HEK293 (cell line): ENCODE data around the gene CDH23.

Experiments
- MEIS1 ChIP-seq: sonication (generic); formaldehyde crosslinking; IDR thresholded peaks from 2 replicates; pipeline ENCODE4 v1.8.1; 2022; ENCODE audit warnings: missing genetic modification reagents, mild to moderate bottlenecking, borderline replicate concordance
- ZBTB7A ChIP-seq: fragments of 450-650 bp; formaldehyde crosslinking; IDR thresholded peaks from 2 replicates; pipeline ENCODE4 v1.5.1; 2016; ENCODE audit warnings: low read depth, missing biosample characterization, missing genetic modification characterization
- ZNF211 ChIP-seq: fragments of 450-650 bp; formaldehyde crosslinking; IDR thresholded peaks from 2 replicates; pipeline ENCODE4 v1.5.1; 2016; ENCODE audit warnings: low read depth, missing biosample characterization, missing genetic modification characterization
- ZNF239 ChIP-seq: fragments of 450-650 bp; formaldehyde crosslinking; IDR thresholded peaks from 2 replicates; pipeline ENCODE4 v1.5.1; 2016; ENCODE audit warnings: missing biosample characterization, missing genetic modification characterization
- ZNF24 ChIP-seq: fragments of 450-650 bp; formaldehyde crosslinking; IDR thresholded peaks from 2 replicates; pipeline ENCODE4 v1.5.1; 2016; ENCODE audit warnings: missing biosample characterization, missing genetic modification characterization
- ZNF707 ChIP-seq: fragments of 450-650 bp; formaldehyde crosslinking; IDR thresholded peaks from 2 replicates; pipeline ENCODE4 v1.5.1; 2016; ENCODE audit warnings: missing biosample characterization, missing genetic modification characterization
- TF ChIP-seq, protein P1 (sequence below): fragments of 450-650 bp; formaldehyde crosslinking; IDR thresholded peaks from 2 replicates; pipeline ENCODE4 v1.5.1; 2016; ENCODE audit warnings: missing biosample characterization, missing genetic modification characterization
- TF ChIP-seq, protein P2 (sequence below): IDR thresholded peaks from 2 replicates; pipeline ENCODE4 v1.6.1; 2011; ENCODE audit warnings: mild to moderate bottlenecking, low read depth, low read length, borderline replicate concordance
- TF ChIP-seq, protein P3 (sequence below): fragments of 450-650 bp; formaldehyde crosslinking; IDR thresholded peaks from 2 replicates; pipeline ENCODE4 v1.5.1; 2016; ENCODE audit warnings: missing biosample characterization, missing genetic modification characterization, low read depth

DNA sequence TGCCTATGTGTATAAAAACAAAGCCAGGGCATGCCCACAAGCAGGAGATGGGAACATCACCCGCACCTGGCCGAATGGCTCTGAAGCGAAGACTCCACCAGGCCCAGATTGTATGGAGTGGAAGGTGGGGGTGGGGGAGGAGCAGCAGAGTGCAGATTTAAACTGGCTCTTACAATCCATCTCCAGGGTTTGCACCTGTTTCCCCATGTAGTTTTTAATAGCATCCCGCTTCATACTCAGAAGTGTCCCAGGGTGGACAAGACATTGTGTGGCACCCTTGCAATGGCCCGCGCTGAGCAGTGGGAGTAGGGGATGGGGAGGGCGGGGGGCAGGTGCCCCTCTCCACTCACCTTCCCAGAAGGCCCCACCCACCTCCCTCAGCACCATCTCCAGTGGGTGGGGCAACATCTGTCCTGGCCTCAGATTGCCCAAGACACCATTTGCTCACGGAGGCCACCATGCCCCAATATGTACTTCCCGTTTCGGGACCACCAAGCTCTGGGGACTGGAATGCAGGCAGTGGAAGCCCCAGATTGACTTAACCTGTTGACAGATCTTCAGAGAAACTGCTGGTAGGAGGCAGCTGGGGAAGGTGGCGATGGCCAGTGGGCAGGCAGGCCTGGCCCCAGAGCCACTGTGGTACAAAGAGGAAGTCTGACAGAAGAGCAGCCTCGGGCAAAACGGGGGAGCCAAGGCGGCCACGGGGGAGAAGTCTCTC lies 353.6 kb downstream of the CDH23 start:
- TF ChIP-seq ZNF24 (tag by site-specific recombination) (no peak), ZBTB7A (tag by site-specific recombination) (no peak), MEIS1 (CRISPR knock-in tag) (no peak), ZNF239 (tag by site-specific recombination) (no peak), ZNF707 (tag by site-specific recombination) (no peak), ZNF211 (tag by site-specific recombination) (no peak)
- TF ChIP-seq, protein P1, sequence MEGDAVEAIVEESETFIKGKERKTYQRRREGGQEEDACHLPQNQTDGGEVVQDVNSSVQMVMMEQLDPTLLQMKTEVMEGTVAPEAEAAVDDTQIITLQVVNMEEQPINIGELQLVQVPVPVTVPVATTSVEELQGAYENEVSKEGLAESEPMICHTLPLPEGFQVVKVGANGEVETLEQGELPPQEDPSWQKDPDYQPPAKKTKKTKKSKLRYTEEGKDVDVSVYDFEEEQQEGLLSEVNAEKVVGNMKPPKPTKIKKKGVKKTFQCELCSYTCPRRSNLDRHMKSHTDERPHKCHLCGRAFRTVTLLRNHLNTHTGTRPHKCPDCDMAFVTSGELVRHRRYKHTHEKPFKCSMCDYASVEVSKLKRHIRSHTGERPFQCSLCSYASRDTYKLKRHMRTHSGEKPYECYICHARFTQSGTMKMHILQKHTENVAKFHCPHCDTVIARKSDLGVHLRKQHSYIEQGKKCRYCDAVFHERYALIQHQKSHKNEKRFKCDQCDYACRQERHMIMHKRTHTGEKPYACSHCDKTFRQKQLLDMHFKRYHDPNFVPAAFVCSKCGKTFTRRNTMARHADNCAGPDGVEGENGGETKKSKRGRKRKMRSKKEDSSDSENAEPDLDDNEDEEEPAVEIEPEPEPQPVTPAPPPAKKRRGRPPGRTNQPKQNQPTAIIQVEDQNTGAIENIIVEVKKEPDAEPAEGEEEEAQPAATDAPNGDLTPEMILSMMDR (tag by site-specific recombination): no peak
- TF ChIP-seq, protein P2, sequence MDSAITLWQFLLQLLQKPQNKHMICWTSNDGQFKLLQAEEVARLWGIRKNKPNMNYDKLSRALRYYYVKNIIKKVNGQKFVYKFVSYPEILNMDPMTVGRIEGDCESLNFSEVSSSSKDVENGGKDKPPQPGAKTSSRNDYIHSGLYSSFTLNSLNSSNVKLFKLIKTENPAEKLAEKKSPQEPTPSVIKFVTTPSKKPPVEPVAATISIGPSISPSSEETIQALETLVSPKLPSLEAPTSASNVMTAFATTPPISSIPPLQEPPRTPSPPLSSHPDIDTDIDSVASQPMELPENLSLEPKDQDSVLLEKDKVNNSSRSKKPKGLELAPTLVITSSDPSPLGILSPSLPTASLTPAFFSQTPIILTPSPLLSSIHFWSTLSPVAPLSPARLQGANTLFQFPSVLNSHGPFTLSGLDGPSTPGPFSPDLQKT: no peak
- TF ChIP-seq, protein P3, sequence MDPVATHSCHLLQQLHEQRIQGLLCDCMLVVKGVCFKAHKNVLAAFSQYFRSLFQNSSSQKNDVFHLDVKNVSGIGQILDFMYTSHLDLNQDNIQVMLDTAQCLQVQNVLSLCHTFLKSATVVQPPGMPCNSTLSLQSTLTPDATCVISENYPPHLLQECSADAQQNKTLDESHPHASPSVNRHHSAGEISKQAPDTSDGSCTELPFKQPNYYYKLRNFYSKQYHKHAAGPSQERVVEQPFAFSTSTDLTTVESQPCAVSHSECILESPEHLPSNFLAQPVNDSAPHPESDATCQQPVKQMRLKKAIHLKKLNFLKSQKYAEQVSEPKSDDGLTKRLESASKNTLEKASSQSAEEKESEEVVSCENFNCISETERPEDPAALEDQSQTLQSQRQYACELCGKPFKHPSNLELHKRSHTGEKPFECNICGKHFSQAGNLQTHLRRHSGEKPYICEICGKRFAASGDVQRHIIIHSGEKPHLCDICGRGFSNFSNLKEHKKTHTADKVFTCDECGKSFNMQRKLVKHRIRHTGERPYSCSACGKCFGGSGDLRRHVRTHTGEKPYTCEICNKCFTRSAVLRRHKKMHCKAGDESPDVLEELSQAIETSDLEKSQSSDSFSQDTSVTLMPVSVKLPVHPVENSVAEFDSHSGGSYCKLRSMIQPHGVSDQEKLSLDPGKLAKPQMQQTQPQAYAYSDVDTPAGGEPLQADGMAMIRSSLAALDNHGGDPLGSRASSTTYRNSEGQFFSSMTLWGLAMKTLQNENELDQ (tag by site-specific recombination): no peak
